Activated CD8-positive, alpha-beta memory T cell treated with anti-CD3 and anti-CD28 coated beads, Interleukin-2, amount 50 U/mL, for 4 hours (primary cell): ENCODE measurements around the gene AKAP7.
"Not testable (repeated sequence)": the region's sequence is repeated elsewhere in the genome, so short reads cannot be mapped to it uniquely, and the experiment has no call there.

Source experiments
- DNase-seq: peaks from one replicate; pipeline ENCODE4 v3.0.0-alpha.2; 2020

Gene AKAP7

GRCh38 chr6:131300826-131301225 lies 165.6 kb downstream of the AKAP7 start:
- not testable (repeated sequence) for DNase-seq

- no peak for DNase-seq
Observed at GRCh38 chr6:131303338-131303930, 168.2 kb downstream of the AKAP7 start.

GRCh38 chr6:131305037-131305850 lies 170.0 kb downstream of the AKAP7 start:
- DNase-seq, result no peak

GRCh38 chr6:131309437-131309836 lies 174.2 kb downstream of the AKAP7 start:
- DNase-seq, result no peak

GRCh38 chr6:131314838-131315237 lies 179.6 kb downstream of the AKAP7 start:
- no peak for DNase-seq

GRCh38 chr6:131316654-131317053 lies 181.4 kb downstream of the AKAP7 start:
- DNase-seq, result no peak

GRCh38 chr6:131317516-131317915 lies 182.2 kb downstream of the AKAP7 start:
- DNase-seq, result no peak

- no peak for DNase-seq
Observed at GRCh38 chr6:131321589-131321988, 186.3 kb downstream of the AKAP7 start.

GRCh38 chr6:131322125-131322524 lies 186.9 kb downstream of the AKAP7 start:
- DNase-seq, result no peak

- not testable (repeated sequence) for DNase-seq
Observed at GRCh38 chr6:131325669-131326068, 190.4 kb downstream of the AKAP7 start.

- DNase-seq, result not testable (repeated sequence)
Observed at GRCh38 chr6:131328727-131329126, 193.5 kb downstream of the AKAP7 start.

- DNase-seq, result no peak
Observed at GRCh38 chr6:131331151-131331550, 195.9 kb downstream of the AKAP7 start.

GRCh38 chr6:131331873-131332781 lies 196.9 kb downstream of the AKAP7 start:
- DNase-seq, result no peak
